ENCODE measurements around the gene LRRC4B. TPM values are rescaled to one million over a fixed set of nuclear protein-coding genes. Genes with fewer than 3 reads are reported as not detected.
A peak's percentile ranks its signal among the peaks of the same experiment; 100 is the strongest.

The LRRC4B gene
- total and polyA plus RNA-seq, 2 of the 8 experiments (the other 6 are each of a cell fraction or from before 2014, with no cell fraction given), result 13.4 to 21.2 TPM

- POLR2A ChIA-PET (ENCODE audit: partially characterized antibody), result interaction anchor here (0.6 to 1.9 kb wide), 5 partner anchors 14 to 91 kb away, joined by 3 to 4 read pairs (median 3); no protein-coding TSS in a partner anchor
- FAIRE-seq, result no peak
- no peak overlapping the region for H3K23ac ChIP-seq (ENCODE audit: insufficient read length)
- TF ChIP-seq CBX5 (IDR thresholded peaks at IDR 0.05; ENCODE audit: low read depth, low read length) (no peak), TCF12 (IDR thresholded peaks at IDR 0.05; ENCODE audit: low read depth, low read length) (no peak), GTF2F1 (IDR thresholded peaks at IDR 0.05; ENCODE audit: borderline replicate concordance, low read depth, low read length) (no peak), POLR2A (IDR thresholded peaks at IDR 0.05; ENCODE audit: control extremely low read depth in 1 of 2, low read depth in 2 of 2, low read length in 2 of 2) (no peak), FOSL1 (IDR thresholded peaks at IDR 0.05; ENCODE audit: insufficient read depth, low read depth, low read length) (no peak), BRCA1 (IDR thresholded peaks at IDR 0.05; ENCODE audit: low read depth, low read length) (no peak), SAP30 (IDR thresholded peaks at IDR 0.05; ENCODE audit: insufficient read depth, insufficient replicate concordance, low read length) (no peak), E2F6 (IDR thresholded peaks at IDR 0.05) (no peak), HDAC2 (IDR thresholded peaks at IDR 0.05; ENCODE audit: borderline replicate concordance in 1 of 2, low read depth in 2 of 2, low read length in 2 of 2) (no peak), PHF8 (conservative IDR thresholded peaks at IDR 0.05; ENCODE audit: low read depth, low read length) (no peak)
Measured at GRCh38 chr19:50516456-50516855, 51.8 kb downstream of the LRRC4B start.

More at GRCh38 chr19:50516456-50516855, 51.8 kb downstream of the LRRC4B start:
- H3K56ac ChIP-seq (replicated peaks; ENCODE audit: insufficient read length, low read depth, low read length), result no peak overlapping the region
- no peak overlapping the region for H2BK15ac ChIP-seq (ENCODE audit: low read length)
- H3K4ac ChIP-seq (replicated peaks; ENCODE audit: insufficient read length, low read depth, low read length), result no peak overlapping the region
- H3K18ac ChIP-seq (ENCODE audit: extremely low read depth, low read length), result no peak overlapping the region
- no peaks in the 10 kb centered on the region for H3K79me2 ChIP-seq (ENCODE audit: control insufficient read depth in 1 of 2, insufficient read depth in 2 of 2, low read length in 2 of 2)
- H3K36me3 ChIP-seq (ENCODE audit: control insufficient read depth in 2 of 4, insufficient read depth in 4 of 4, low read length in 3 of 4), result peaks cover 0 to 19% (median 0%) of the 10 kb centered on the region in 4 experiments; a peak in 2 of 8 replicates
- WGBS, 2 experiments (ENCODE audit: extremely low coverage in 1 of 2, insufficient coverage in 1 of 2, insufficient read length in 1 of 2, insufficient replicate concordance in 2 of 2, low coverage in 1 of 2, low lambda C conversion rate in 2 of 2, missing lambda C conversion rate in 1 of 2), result 70% methylated on average over 10 of the region's 12 CpGs; no CpG with 5 or more reads in 1 of the 2 experiments
- no peak overlapping the region for H3K14ac ChIP-seq (ENCODE audit: insufficient read length)
- no peak overlapping the region for H2AK5ac ChIP-seq (ENCODE audit: low read depth, low read length)
- no peak overlapping the region for H2AFZ ChIP-seq (ENCODE audit: low read length)
- H3K9me3 ChIP-seq (ENCODE audit: insufficient read depth in 2 of 2, low read depth in 1 of 2, low read length in 1 of 2), result no peaks in the 10 kb centered on the region; a peak in 1 of 4 replicates
- H4K8ac ChIP-seq (ENCODE audit: extremely low read depth, insufficient read depth, low read length), result peak overlapping the region; percentile 71; the same call in 1 of the 2 replicates
- no peak overlapping the region for H4K91ac ChIP-seq (replicated peaks; ENCODE audit: insufficient read length, low read length)
- H3K23me2 ChIP-seq (ENCODE audit: low read depth, low read length), result no peaks in the 10 kb centered on the region; the same call in 1 of the 2 replicates
- no peak overlapping the region for H2BK12ac ChIP-seq (ENCODE audit: low read depth, low read length)
- H3K27me3 ChIP-seq (replicated peaks in 1 of 4; ENCODE audit: control insufficient read depth in 3 of 4, extremely low read depth in 1 of 4, insufficient read depth in 3 of 4, low read length in 3 of 4), result peaks cover 0 to 10% (median 4%) of the 10 kb centered on the region in 4 experiments; a peak in 6 of 7 replicates
- H4K5ac ChIP-seq (ENCODE audit: insufficient read length, low read depth, low read length), result no peak overlapping the region
- H3K79me1 ChIP-seq (ENCODE audit: low read depth, low read length), result no peaks in the 10 kb centered on the region
- CTCF ChIA-PET (ENCODE audit: partially characterized antibody), result interaction anchor here (1.0 to 19.3 kb wide), 4 partner anchors 21 to 182 kb away, joined by 3 to 206 read pairs (median 5); no protein-coding TSS in a partner anchor
- H3K9ac ChIP-seq (replicated peaks in 1 of 4; ENCODE audit: extremely low read depth in 1 of 4, low read depth in 3 of 4, low read length in 3 of 4), result no peak overlapping the region
- H3K4me1 ChIP-seq (replicated peaks in 1 of 4; ENCODE audit: control insufficient read depth in 3 of 4, insufficient read depth in 4 of 4, low read length in 3 of 4), result peaks cover 0 to 3% (median 1%) of the 10 kb centered on the region in 4 experiments; a peak in 2 of 7 replicates
- H2BK5ac ChIP-seq (ENCODE audit: low read depth, low read length), result no peak overlapping the region
- H2BK120ac ChIP-seq (replicated peaks; ENCODE audit: low read depth, low read length), result no peak overlapping the region
- peaks cover 0 to 9% of the 10 kb centered on the region in 2 experiments for H4K20me1 ChIP-seq (replicated peaks in 1 of 2; ENCODE audit: control insufficient read depth in 1 of 2, insufficient read depth in 2 of 2, low read length in 2 of 2)
- H3K4me3 ChIP-seq (ENCODE audit: extremely low read depth in 1 of 4, insufficient read depth in 2 of 4, low read depth in 3 of 4, low read length in 4 of 4), result no peak overlapping the region
- no peak for DNase-seq (ENCODE audit: low read depth in 1 of 2, low spot score in 2 of 2)
- H2BK20ac ChIP-seq (ENCODE audit: low read length), result no peak overlapping the region
- H3K4me2 ChIP-seq (ENCODE audit: insufficient read depth in 1 of 2, low read depth in 2 of 2, low read length in 2 of 2), result no peak overlapping the region
- no peak overlapping the region for H3K27ac ChIP-seq (ENCODE audit: low read depth, low read length)
